ENCODE results near the gene ACOXL. TPM values are rescaled to one million over a fixed set of nuclear protein-coding genes. Genes with fewer than 3 reads are reported as not detected.

ACOXL gene
- total RNA-seq, 1 donor from 2014 or later, result not detected

Other genes with a start within 250 kb of the ACOXL start
- gene RGPD6, start 155.4 kb upstream of the ACOXL start, total RNA-seq, result 66.3 TPM
- gene BUB1, start 54.5 kb upstream of the ACOXL start, total RNA-seq, result 7.8 TPM